Keratinocyte (primary cell): ENCODE measurements around the gene SLC1A4.

ENCODE experiments used
- CTCF ChIP-seq, 3 experiments: IDR thresholded peaks in 1 of 3; conservative IDR thresholded peaks in 1 of 3; optimal IDR thresholded peaks in 1 of 3; 2 replicates in 2 of 3; 3 replicates in 1 of 3; pipeline versions ENCODE3 to v1.5.1; 2011; ENCODE audit warnings: low read length in 3 of 3, mild to moderate bottlenecking in 3 of 3, moderate library complexity in 2 of 3, control low read depth in 1 of 3, inconsistent platforms in 1 of 3; ENCODE audit not compliant: insufficient read depth in 2 of 3; ENCODE audit errors: extremely low read depth in 1 of 3
- EZH2 ChIP-seq: IDR thresholded peaks from one replicate; pipeline ENCODE4 v1.6.1; 2012; ENCODE audit warnings: inconsistent platforms, mild to moderate bottlenecking, low read length, moderate library complexity

- TF ChIP-seq EZH2, result no peak
- TF ChIP-seq CTCF (optimal IDR thresholded peaks at IDR 0.05 in 1 of 3, IDR thresholded peaks at IDR 0.05 in 1 of 3, conservative IDR thresholded peaks at IDR 0.05 in 1 of 3; ENCODE audit: extremely low read depth in 1 of 3, insufficient read depth in 2 of 3, low read length in 3 of 3), result no peak
Observed at GRCh38 chr2:64982311-64982857, 6.8 kb upstream of the SLC1A4 start.
